Motor neuron (in vitro differentiated cells): ENCODE results near the gene ZW10. TPM values are rescaled to one million over a fixed set of nuclear protein-coding genes. Genes with fewer than 3 reads are reported as not detected.
A peak's percentile ranks its signal among the peaks of the same experiment; 100 is the strongest.
"Not testable (repeated sequence)": the region's sequence is repeated elsewhere in the genome, so short reads cannot be mapped to it uniquely, and the experiment has no call there.

Experiments used
- ATAC-seq, 8 experiments: fragments of 200-7000 bp; cut with Tn5 transposase; replicated peaks in 6 of 8; 2 replicates each; pipeline ENCODE4 v1.8.0; 2021; ENCODE audit warnings: mild to moderate bottlenecking in 8 of 8, moderate library complexity in 8 of 8
- H3K27ac ChIP-seq, 2 donors: fragments of 250-450 bp; sonication (Bioruptor Pico); 2 replicates each; pipeline ENCODE4 v1.9.0; 2021; ENCODE audit warnings: antibody characterized with exemption in 2 of 2, mild to moderate bottlenecking in 2 of 2, moderate library complexity in 1 of 2
- H3K4me1 ChIP-seq, 2 donors: fragments of 250-450 bp; sonication (Bioruptor Pico); replicated peaks in 1 of 2; 2 replicates each; pipeline ENCODE4 v1.6.1; 2021; ENCODE audit warnings: antibody characterized with exemption in 2 of 2, mild to moderate bottlenecking in 2 of 2, moderate library complexity in 1 of 2
- H3K4me3 ChIP-seq, 5 donors: fragments of 250-450 bp; sonication (Bioruptor Pico); 2 replicates each; pipeline ENCODE4 v1.9.0; 2021; ENCODE audit warnings: antibody characterized with exemption in 5 of 5, mild to moderate bottlenecking in 5 of 5, moderate library complexity in 4 of 5
- WGBS, 10 experiments: fragments of 450-650 bp; shearing (Covaris generic); methylation state at CpG; one replicate each; pipeline ENCODE4 v1.0.0; 2022; 5-methylcytosine and 5-hydroxymethylcytosine counted together
- in situ Hi-C, 9 experiments: fragments of 400-800 bp; cut with MboI; loops; one replicate each; pipeline ENCODE4 v1.15.0; 2021; ENCODE audit warnings: low sequenced_read_pairs in 9 of 9, low pct_unique_long_range_greater_than_20kb in 2 of 9; ENCODE audit not compliant: unreplicated experiment in 9 of 9
- total RNA-seq, 8 experiments: library from RNA; unstranded; fragments of 300-600 nt; gene quantifications; 2 replicates each; pipeline versions ENCODE4 v1.2.3 to v1.2.4, GENCODE V29; 2022

ZW10 gene
- total RNA-seq, 8 experiments from 2014 or later = 10.1 to 25.5 (median 17.9) TPM

- no peak overlapping the region for H3K27ac ChIP-seq
- WGBS, 10 experiments = 0 to 100% (median 83%) methylated on average over 1 of the region's 1 CpG; no CpG with 5 or more reads in 2 of the 10 experiments
- ATAC-seq = no peak
- no peaks in the 10 kb centered on the region for H3K4me1 ChIP-seq
- in situ Hi-C loops = loop anchor here in 2 of 9 experiments (25.0 kb wide), 1 partner anchor 470 kb away; the partner anchor contains the start of gene TTC12 (in 2 of the 2)
- no peak overlapping the region for H3K4me3 ChIP-seq
Observed at GRCh38 chr11:113782134-113782533, 8.6 kb upstream of the ZW10 start.

DNA sequence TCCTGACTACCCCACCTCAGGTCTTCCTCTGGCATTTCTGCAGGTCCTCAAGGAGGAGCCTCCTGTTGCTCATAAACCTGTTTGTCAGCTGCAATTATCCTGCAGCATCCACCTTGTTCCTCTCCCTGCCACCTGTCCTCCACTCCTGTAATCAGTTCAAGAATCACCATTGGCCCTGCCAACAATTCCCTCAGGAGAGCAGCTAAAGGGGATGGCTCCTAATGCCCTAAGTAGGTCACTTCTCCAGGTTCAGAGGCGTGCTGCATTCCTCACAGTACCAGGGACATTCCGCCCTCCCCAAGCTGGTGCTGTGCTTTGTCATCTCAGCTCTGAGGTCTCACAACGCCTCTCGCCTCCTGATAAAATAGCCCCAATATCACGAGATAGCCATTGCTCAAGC, 8.2 kb upstream of the ZW10 start:
- H3K27ac ChIP-seq = no peak overlapping the region
- in situ Hi-C loops = loop anchor here in 2 of 9 experiments (25.0 kb wide), 1 partner anchor 469 kb away; the partner anchor contains the start of gene TTC12 (in 2 of the 2)
- no peak for ATAC-seq
- H3K4me3 ChIP-seq = no peak overlapping the region
- WGBS, 10 experiments = 0 to 83% (median 74%) methylated on average over 1 to 5 of the region's 5 CpGs; no CpG with 5 or more reads in 4 of the 10 experiments
- no peaks in the 10 kb centered on the region for H3K4me1 ChIP-seq

DNA sequence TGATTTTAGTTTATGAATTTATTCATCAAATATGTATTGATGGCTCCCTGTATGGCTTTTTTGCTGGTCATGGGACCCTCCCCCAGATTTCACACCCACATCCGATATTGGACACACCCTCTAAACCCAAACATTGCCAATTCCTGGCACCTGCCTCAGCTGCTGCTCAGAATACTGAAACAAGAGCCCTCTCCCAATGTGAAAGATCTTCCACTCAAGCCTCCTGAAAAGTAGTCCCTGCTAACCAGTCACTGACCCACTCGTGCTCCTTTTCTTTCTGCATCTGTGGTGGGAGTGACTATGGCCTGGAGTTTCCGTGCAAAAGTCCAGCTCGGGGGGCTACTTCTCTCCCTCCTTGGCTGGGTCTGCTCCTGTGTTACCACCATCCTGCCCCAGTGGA, 6.0 kb upstream of the ZW10 start, which contains the start of gene CLDN25:
TSS of gene CLDN25 (plus strand) at position 301 of the 400 bp plus-strand sequence. CDS start at position 301, 0 bp downstream.
- WGBS, 10 experiments = 40 to 93% (median 55%) methylated on average over 1 to 3 of the region's 4 CpGs; no CpG with 5 or more reads in 4 of the 10 experiments
- no peak within 1 kb of the TSS for H3K4me3 ChIP-seq
- in situ Hi-C loops = loop anchor here in 2 of 9 experiments (25.0 kb wide), 1 partner anchor 467 kb away; the partner anchor contains the start of gene TTC12 (in 2 of the 2)
- no peak within 1 kb of the TSS for H3K27ac ChIP-seq
- H3K4me1 ChIP-seq = no peaks in the 10 kb centered on the region
- ATAC-seq = no peak

GRCh38 chr11:113778111-113778910, 4.8 kb upstream of the ZW10 start:
- ATAC-seq = peak; percentile 36 to 70 (median 52)

DNA sequence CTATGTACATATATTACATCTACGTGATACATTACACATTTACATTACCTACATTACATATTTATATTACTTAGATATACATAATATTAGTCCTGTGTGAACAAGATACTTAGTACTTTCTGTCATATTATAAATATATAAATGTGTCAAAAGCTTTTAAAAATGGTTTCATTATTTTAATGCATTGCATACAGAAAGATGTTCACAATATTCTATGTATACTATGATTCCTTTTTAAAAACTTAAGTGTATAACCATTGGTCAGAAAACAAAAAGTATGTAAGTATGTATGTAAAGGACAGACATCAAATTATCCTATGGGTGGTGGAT, 647 bp upstream of the ZW10 start:
- in situ Hi-C loops = no loop called here
- peak overlapping the region; percentile 53 to 76 (median 68) for H3K4me3 ChIP-seq
- H3K4me1 ChIP-seq = peaks cover 5 to 6% of the 10 kb centered on the region in 2 donors
- H3K27ac ChIP-seq = no peak overlapping the region
- ATAC-seq = no peak
- 0% methylated on average over 1 of the region's 1 CpG; no CpG with 5 or more reads in 2 of the 10 experiments for WGBS, 10 experiments

More at GRCh38 chr11:113778111-113778910, 4.8 kb upstream of the ZW10 start:
- in situ Hi-C loops = loop anchor here in 2 of 9 experiments (25.0 kb wide), 1 partner anchor 466 kb away; the partner anchor contains the start of gene TTC12 (in 2 of the 2)
- WGBS, 10 experiments = 12 to 92% (median 52%) methylated on average over 2 to 11 of the region's 11 CpGs
- H3K4me3 ChIP-seq = no peak overlapping the region
- no peaks in the 10 kb centered on the region for H3K4me1 ChIP-seq
- no peak overlapping the region for H3K27ac ChIP-seq

- ATAC-seq = peak; percentile 45 to 60 (median 56)
- Histone ChIP-seq H3K27ac (peak overlapping the region; percentile 0 to 72), H3K4me1 (peaks cover 5 to 6% of the 10 kb centered on the region in 2 donors), H3K4me3 (peak overlapping the region; percentile 53 to 76 (median 68))
- in situ Hi-C loops = no loop called here
- 0 to 4% (median 0%) methylated on average over 1 to 7 of the region's 10 CpGs; no CpG with 5 or more reads in 5 of the 10 experiments for WGBS, 10 experiments
Observed at GRCh38 chr11:113773092-113773415, 438 bp downstream of the ZW10 start.

DNA sequence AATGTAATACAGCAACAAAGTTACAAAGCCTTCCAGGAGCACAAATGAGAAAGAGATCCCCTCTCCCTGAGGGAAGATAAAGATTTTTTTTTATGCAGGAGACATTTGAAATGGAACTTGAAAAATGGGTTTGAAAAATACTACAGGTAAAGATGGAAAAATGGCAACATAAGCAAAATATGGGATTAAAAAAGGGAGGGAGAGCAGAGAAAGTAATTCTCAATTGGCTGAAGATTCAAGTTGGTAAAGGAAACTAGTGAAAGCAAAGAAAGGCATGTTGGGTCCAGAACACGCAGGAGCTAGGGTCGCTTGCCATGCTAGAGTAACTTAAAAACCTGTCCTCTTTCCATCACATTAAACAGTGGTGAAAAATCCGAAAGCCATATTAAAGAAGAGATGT, 1.5 kb downstream of the ZW10 start:
- ATAC-seq = no peak
- WGBS, 10 experiments = 50 to 100% (median 74%) methylated on average over 1 to 3 of the region's 3 CpGs
- Histone ChIP-seq H3K4me1 (peaks cover 5 to 6% of the 10 kb centered on the region in 2 donors), H3K27ac (no peak overlapping the region), H3K4me3 (peak overlapping the region in 2 of 5 donors; percentile 63 to 75)
- in situ Hi-C loops = no loop called here

DNA sequence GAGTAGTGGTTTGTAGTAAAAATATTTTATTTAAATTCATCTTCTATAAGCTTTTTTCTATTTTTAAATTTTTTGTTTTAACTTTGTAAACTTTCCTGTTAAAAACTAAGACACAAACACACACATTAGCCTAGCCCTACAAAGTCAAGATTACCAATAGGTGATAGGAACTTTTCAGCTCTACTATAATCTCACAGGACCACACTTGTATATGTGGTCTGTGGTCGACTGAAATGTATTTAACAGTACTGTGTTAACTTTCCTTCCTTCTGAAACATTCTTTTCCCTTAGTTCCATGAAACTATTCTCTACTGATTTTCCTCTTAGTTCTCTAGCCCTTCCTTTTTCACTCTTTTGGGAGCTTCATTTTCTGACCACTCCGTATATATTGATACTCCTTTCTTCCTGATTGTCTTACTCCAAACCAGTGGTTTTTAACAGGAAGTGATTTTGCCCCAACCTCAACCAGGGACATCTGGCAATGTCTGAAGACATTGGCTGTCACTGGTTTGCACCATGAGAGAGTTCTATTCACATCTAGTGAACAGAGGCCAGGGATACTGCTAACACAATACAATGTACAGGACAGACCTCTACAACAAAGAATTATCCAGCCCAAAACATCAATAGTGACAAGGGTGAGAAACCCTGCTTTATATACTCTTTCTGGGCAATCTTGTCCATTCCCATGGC, 8.8 kb downstream of the ZW10 start:
- no peak for ATAC-seq
- WGBS, 10 experiments = 57 to 100% (median 100%) methylated on average over 1 to 2 of the region's 2 CpGs; no CpG with 5 or more reads in 1 of the 10 experiments
- Histone ChIP-seq H3K27ac (no peak overlapping the region), H3K4me1 (no peaks in the 10 kb centered on the region), H3K4me3 (no peak overlapping the region)
- in situ Hi-C loops = no loop called here

DNA sequence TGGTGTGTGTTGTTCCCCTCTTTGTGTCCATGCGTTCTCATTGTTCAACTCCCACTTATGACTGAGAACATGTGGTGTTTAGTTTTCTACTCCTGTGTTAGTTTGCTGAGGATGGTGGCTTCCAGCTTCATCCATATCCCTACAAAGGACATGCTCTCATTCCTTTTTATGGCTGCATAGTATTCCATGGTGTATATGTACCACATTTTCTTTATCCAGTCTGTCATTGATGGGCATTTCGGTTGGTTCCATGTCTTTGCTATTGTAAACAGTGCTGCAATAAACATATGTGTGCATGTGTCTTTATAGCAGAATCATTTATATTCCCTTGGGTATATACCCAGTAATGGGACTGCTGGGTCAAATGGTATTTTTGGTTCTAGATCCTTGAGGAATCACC, 10.5 kb downstream of the ZW10 start:
- 0 to 100% (median 100%) methylated on average over 1 of the region's 2 CpGs; no CpG with 5 or more reads in 4 of the 10 experiments for WGBS, 10 experiments
- H3K27ac ChIP-seq, H3K4me3 ChIP-seq, H3K4me1 ChIP-seq, in situ Hi-C loops, ATAC-seq: not testable (repeated sequence)

- no peak overlapping the region for H3K4me3 ChIP-seq
- in situ Hi-C loops = no loop called here
- H3K4me1 ChIP-seq = no peaks in the 10 kb centered on the region
- no peak for ATAC-seq
- whole genome bisulfite sequencing, 10 experiments = 53 to 100% (median 88%) methylated on average over 1 to 3 of the region's 3 CpGs; no CpG with 5 or more reads in 1 of the 10 experiments
- no peak overlapping the region for H3K27ac ChIP-seq
Observed at GRCh38 chr11:113760241-113760640, 13.3 kb downstream of the ZW10 start.

- no peaks in the 10 kb centered on the region for H3K4me1 ChIP-seq
- in situ Hi-C loops = no loop called here
- 83 to 100% (median 95%) methylated on average over 1 to 3 of the region's 3 CpGs; no CpG with 5 or more reads in 1 of the 10 experiments for WGBS, 10 experiments
Observed at GRCh38 chr11:113752932-113753331, 20.6 kb downstream of the ZW10 start.

GRCh38 chr11:113736323-113736722, 37.2 kb downstream of the ZW10 start:
- ATAC-seq = no peak
- WGBS, 10 experiments = 80 to 100% (median 100%) methylated on average over 1 of the region's 1 CpG; no CpG with 5 or more reads in 2 of the 10 experiments
- in situ Hi-C loops = loop anchor here in 4 of 9 experiments (25.0 kb wide), 1 partner anchor 424 kb away; the partner anchor contains the start of gene TTC12 (in 4 of the 4)

More at GRCh38 chr11:113752932-113753331, 20.6 kb downstream of the ZW10 start:
- no peak for ATAC-seq
- Histone ChIP-seq H3K4me3 (no peak overlapping the region), H3K27ac (no peak overlapping the region)

More at GRCh38 chr11:113736323-113736722, 37.2 kb downstream of the ZW10 start:
- Histone ChIP-seq H3K4me1 (peaks cover 3 to 14% of the 10 kb centered on the region in 2 donors), H3K4me3 (no peak overlapping the region), H3K27ac (no peak overlapping the region)
